Gastrocnemius medialis (tissue), 4 donors: ENCODE measurements around the gene COL25A1.

Source experiments
- POLR2A ChIP-seq, 2 donors: fragments of 450-650 bp; IDR thresholded peaks; one replicate each; pipeline ENCODE4 v1.6.1; 2017; ENCODE audit warnings: antibody characterized with exemption in 2 of 2, mild to moderate bottlenecking in 2 of 2, moderate library complexity in 2 of 2
- TF ChIP-seq, protein P1 (sequence below), 5 experiments: fragments of 450-650 bp in 3 of 5; fragments of 200-600 bp in 2 of 5; sonication (generic) in 2 of 5; IDR thresholded peaks in 4 of 5; conservative IDR thresholded peaks in 1 of 5; 1 replicate in 4 of 5; 2 replicates in 1 of 5; pipeline ENCODE4 v1.5.1; 2016 to 2019; ENCODE audit warnings: antibody characterized with exemption in 5 of 5, mild to moderate bottlenecking in 3 of 5, moderate library complexity in 3 of 5

DNA sequence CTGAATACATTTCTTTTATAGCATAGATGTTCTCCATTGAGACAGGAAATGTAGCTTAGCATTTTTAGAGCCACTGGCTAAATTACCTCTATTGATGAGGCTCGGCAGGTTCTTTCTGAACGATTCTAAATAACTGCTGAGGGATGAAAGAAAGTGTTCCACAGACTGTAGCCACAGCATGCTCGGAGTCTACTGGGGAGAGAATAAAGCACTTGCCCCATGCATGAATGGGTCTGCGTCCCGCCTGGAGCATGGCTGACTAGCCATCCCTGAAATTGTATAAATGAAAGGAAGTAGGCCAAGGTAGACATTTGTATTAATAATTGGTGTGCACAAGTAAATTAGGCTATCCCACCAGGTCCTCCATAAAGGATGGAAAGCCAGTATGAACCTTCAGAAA lies 269.8 kb downstream of the COL25A1 start:
- TF ChIP-seq, protein P1, sequence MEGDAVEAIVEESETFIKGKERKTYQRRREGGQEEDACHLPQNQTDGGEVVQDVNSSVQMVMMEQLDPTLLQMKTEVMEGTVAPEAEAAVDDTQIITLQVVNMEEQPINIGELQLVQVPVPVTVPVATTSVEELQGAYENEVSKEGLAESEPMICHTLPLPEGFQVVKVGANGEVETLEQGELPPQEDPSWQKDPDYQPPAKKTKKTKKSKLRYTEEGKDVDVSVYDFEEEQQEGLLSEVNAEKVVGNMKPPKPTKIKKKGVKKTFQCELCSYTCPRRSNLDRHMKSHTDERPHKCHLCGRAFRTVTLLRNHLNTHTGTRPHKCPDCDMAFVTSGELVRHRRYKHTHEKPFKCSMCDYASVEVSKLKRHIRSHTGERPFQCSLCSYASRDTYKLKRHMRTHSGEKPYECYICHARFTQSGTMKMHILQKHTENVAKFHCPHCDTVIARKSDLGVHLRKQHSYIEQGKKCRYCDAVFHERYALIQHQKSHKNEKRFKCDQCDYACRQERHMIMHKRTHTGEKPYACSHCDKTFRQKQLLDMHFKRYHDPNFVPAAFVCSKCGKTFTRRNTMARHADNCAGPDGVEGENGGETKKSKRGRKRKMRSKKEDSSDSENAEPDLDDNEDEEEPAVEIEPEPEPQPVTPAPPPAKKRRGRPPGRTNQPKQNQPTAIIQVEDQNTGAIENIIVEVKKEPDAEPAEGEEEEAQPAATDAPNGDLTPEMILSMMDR (IDR thresholded peaks at IDR 0.05 in 4 of 5, conservative IDR thresholded peaks at IDR 0.05 in 1 of 5): no peak
- TF ChIP-seq POLR2A (IDR thresholded peaks at IDR 0.05): no peak
